ENCODE data around the gene RAE1. TPM values are rescaled to one million over a fixed set of nuclear protein-coding genes. Genes with fewer than 3 reads are reported as not detected.
A peak's percentile ranks its signal among the peaks of the same experiment; 100 is the strongest.

The RAE1 gene
- total and polyA plus RNA-seq, 5 experiments from 2014 or later, result 30.9 to 54.4 (median 35.5) TPM

DNA sequence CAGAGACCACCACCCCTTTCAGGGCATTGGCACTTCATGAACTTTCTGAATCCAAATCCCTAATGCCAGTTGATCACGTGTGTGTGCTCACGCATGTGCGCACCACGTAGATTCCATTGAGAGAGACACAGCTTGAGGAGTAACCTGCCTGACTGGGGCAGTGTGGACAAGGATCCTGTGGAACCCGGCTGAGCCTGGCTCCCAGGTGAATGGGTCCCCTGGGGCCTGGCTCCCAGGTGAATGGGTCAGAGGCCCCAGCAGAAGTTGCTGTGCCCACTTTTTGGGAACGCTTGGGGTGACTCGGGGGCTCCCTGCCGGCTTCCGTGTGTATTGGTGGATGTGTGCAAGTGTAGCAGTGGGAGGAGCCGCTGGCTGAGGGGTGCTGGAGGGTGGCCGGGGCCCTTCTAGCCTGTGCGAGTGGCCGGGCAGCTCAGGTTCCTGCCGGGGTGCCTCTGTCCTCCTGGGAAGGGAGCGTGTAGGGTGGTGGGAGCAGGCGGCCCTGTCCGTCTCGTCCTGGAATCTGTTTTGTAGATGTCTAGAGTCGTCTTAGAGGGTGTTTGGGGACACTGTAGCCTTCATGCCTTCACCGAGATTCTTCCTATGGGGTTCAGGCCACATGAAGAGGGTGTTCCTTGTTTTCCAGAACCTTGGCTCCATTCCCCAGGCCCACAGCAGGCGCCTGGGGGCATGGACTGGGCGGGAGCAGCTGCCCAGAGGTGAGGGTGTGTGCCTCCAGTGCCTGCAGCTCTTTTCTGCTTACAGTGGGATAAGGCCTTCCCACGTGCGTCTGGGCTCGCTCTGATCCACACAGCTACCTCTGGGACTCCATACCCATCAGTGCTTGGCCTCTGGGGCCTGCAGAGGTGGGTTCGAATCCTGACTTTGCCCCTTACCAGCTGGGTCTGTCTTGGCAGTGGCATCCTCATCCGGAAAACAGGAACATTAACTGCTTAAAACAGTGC is 43.3 kb downstream of the RAE1 start:
- H3K4me3 Mint-ChIP-seq, result peak overlapping the region; percentile 88 to 99 (median 97)
- H3K36me3 Mint-ChIP-seq, result peaks cover 0 to 52% (median 40%) of the 10 kb centered on the region in 3 donors

GRCh38 chr20:57395111-57395966 is 44.3 kb downstream of the RAE1 start:
- Mint-ChIP-seq H3K36me3 (peaks cover 0 to 56% (median 40%) of the 10 kb centered on the region in 3 donors), H3K27ac (peak overlapping the region in 9 of 10 donors; percentile 68 to 100 (median 98)), H3K4me3 (peak overlapping the region; percentile 44 to 99 (median 88)), H3K27me3 (no peaks in the 10 kb centered on the region), H3K9me3 (peaks cover 0 to 3% (median 0%) of the 10 kb centered on the region in 9 donors), H3K4me1 (peaks cover 41 to 83% (median 80%) of the 10 kb centered on the region in 4 donors)
- no peak for ATAC-seq
- POLR2A ChIA-PET, result interaction anchor here (1.5 to 10.0 kb wide), 4 partner anchors 7 to 224 kb away, joined by 3 to 218 read pairs (median 88); partner anchors contain the start of gene ZBP1
- DNase-seq, result peak in 2 of 10 donors; percentile 1 to 52

More for the DNA sequence above, 43.3 kb downstream of the RAE1 start:
- POLR2A ChIA-PET, result interaction anchor here (0.9 to 10.0 kb wide), 4 partner anchors 8 to 912 kb away, joined by 3 to 218 read pairs (median 88); partner anchors contain the start of gene ZBP1
- H3K9me3 Mint-ChIP-seq, result peaks cover 0 to 3% (median 0%) of the 10 kb centered on the region in 9 donors
- DNase-seq (no peak), ATAC-seq (no peak)
- peaks cover 43 to 80% (median 77%) of the 10 kb centered on the region in 4 donors for H3K4me1 Mint-ChIP-seq
- peak overlapping the region; percentile 77 to 100 (median 98) for H3K27ac Mint-ChIP-seq
- no peaks in the 10 kb centered on the region for H3K27me3 Mint-ChIP-seq

- ATAC-seq (no peak), DNase-seq (peak in 2 of 10 donors; percentile 0 to 55)
- POLR2A ChIA-PET, result interaction anchor here (0.6 to 11.6 kb wide), 6 partner anchors 6 to 1602 kb away, joined by 3 to 218 read pairs (median 22); partner anchors contain the start of gene RBM38
- H3K27ac Mint-ChIP-seq, result peak overlapping the region in 9 of 10 donors; percentile 95 to 100 (median 98)
- peaks cover 0 to 3% (median 0%) of the 10 kb centered on the region in 9 donors for H3K9me3 Mint-ChIP-seq
- H3K36me3 Mint-ChIP-seq, result peaks cover 0 to 67% (median 43%) of the 10 kb centered on the region in 3 donors
- peaks cover 42 to 86% (median 84%) of the 10 kb centered on the region in 4 donors for H3K4me1 Mint-ChIP-seq
- H3K4me3 Mint-ChIP-seq, result peak overlapping the region; percentile 10 to 91 (median 83)
- H3K27me3 Mint-ChIP-seq, result no peaks in the 10 kb centered on the region
Measured at GRCh38 chr20:57396212-57396983, 45.3 kb downstream of the RAE1 start.

GRCh38 chr20:57396984-57397692 is 46.1 kb downstream of the RAE1 start:
- no peak for ATAC-seq
- peak in 3 of 10 donors; percentile 4 to 64 (median 29) for DNase-seq
- POLR2A ChIA-PET, result interaction anchor here (0.6 to 11.6 kb wide), 16 partner anchors 6 to 1635 kb away, joined by 3 to 229 read pairs (median 9); partner anchors contain the start of genes ATP5F1E, RBM38 and ZBP1

DNA sequence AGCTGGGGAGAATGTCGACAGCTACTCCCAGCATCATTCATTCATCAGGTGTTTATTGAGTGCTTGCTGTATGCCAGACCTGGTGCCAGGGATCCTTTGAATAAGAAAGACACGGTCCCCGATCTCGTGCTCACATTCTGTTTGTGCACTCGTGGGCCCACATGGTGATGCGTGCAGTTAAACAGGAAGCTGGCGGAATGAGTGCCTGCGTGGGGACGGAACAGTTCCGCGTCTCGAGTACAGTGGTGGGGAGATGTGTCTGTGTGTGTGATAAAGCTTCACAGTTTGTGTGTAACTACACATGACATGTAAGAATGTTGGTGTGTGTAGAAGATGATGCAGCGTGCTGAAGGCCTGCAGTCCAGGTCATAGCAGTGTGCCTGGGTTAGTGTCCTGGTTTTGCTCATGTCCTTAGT is 46.6 kb downstream of the RAE1 start:
- no peaks in the 10 kb centered on the region for H3K27me3 Mint-ChIP-seq
- DNase-seq (peak in 9 of 10 donors; percentile 52 to 89 (median 74)), ATAC-seq (peak; percentile 28 to 39)
- H3K9me3 Mint-ChIP-seq, result peaks cover 0 to 3% (median 0%) of the 10 kb centered on the region in 9 donors
- peaks cover 47 to 98% (median 97%) of the 10 kb centered on the region in 4 donors for H3K4me1 Mint-ChIP-seq
- peak overlapping the region; percentile 79 to 96 (median 89) for H3K4me3 Mint-ChIP-seq
- H3K27ac Mint-ChIP-seq, result peak overlapping the region; percentile 95 to 100 (median 98)
- H3K36me3 Mint-ChIP-seq, result peaks cover 0 to 78% (median 45%) of the 10 kb centered on the region in 3 donors
- POLR2A ChIA-PET, result interaction anchor here (0.7 to 11.6 kb wide), 25 partner anchors 7 to 1635 kb away, joined by 3 to 229 read pairs (median 5); partner anchors contain the start of genes ATP5F1E, RAE1, RBM38 and ZBP1

More at GRCh38 chr20:57396984-57397692, 46.1 kb downstream of the RAE1 start:
- peaks cover 47 to 93% (median 92%) of the 10 kb centered on the region in 4 donors for H3K4me1 Mint-ChIP-seq
- H3K36me3 Mint-ChIP-seq, result peaks cover 0 to 74% (median 46%) of the 10 kb centered on the region in 3 donors
- no peaks in the 10 kb centered on the region for H3K27me3 Mint-ChIP-seq
- peak overlapping the region; percentile 95 to 100 (median 98) for H3K27ac Mint-ChIP-seq
- peak overlapping the region; percentile 79 to 96 (median 89) for H3K4me3 Mint-ChIP-seq
- H3K9me3 Mint-ChIP-seq, result peaks cover 0 to 3% (median 0%) of the 10 kb centered on the region in 9 donors

- peaks cover 0 to 78% (median 41%) of the 10 kb centered on the region in 3 donors for H3K36me3 Mint-ChIP-seq
- DNase-seq (peak; percentile 88 to 98 (median 94)), ATAC-seq (peak; percentile 74 to 81)
- POLR2A ChIA-PET, result interaction anchor here (0.6 to 11.6 kb wide), 32 partner anchors 7 to 1889 kb away, joined by 3 to 229 read pairs (median 4); partner anchors contain the start of genes ATP5F1E, RAE1, RBM38 and ZBP1
- peaks cover 0 to 3% (median 0%) of the 10 kb centered on the region in 9 donors for H3K9me3 Mint-ChIP-seq
- peaks cover 47 to 98% (median 97%) of the 10 kb centered on the region in 4 donors for H3K4me1 Mint-ChIP-seq
- peak overlapping the region; percentile 95 to 100 (median 98) for H3K27ac Mint-ChIP-seq
- peak overlapping the region; percentile 79 to 96 (median 89) for H3K4me3 Mint-ChIP-seq
- no peaks in the 10 kb centered on the region for H3K27me3 Mint-ChIP-seq
Measured at GRCh38 chr20:57398231-57398821, 47.3 kb downstream of the RAE1 start.

DNA sequence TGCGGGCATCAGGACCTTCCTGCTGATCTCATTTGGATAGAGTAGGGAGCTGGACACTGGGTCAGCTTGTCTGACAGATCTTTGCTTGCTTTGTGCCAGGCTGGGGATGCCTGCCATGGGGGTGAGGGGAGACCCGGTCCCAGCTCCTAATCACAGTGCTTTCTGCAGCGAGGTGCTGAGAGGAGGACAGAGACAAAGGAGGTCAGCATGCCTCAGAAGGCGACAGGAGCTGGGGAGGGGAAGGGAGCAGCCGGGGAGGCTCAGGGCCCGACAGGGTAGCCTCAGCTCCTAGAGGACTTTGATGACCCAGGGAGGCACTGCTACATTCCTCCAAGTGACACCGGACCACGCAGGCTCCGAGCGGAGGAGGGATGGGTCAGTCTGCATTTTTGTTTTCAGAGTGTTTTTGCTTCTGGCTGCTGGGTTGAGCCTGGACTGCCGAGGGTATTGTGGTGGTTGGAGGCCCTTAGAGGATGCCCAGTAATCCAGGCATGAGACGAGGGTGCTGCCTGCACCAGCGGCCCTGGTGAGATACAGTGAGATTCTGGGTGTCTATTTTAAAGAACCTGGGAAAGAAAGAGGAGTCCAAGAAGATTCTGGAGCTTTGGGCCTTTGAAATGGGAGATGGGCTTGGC is 48.0 kb downstream of the RAE1 start:
- Mint-ChIP-seq H3K27ac (peak overlapping the region; percentile 95 to 100 (median 98)), H3K9me3 (peaks cover 0 to 3% (median 0%) of the 10 kb centered on the region in 9 donors), H3K4me3 (peak overlapping the region; percentile 79 to 96 (median 89)), H3K27me3 (no peaks in the 10 kb centered on the region), H3K36me3 (peaks cover 0 to 79% (median 35%) of the 10 kb centered on the region in 3 donors), H3K4me1 (peaks cover 42 to 98% (median 97%) of the 10 kb centered on the region in 4 donors)
- POLR2A ChIA-PET, result interaction anchor here (0.6 to 11.6 kb wide), 27 partner anchors 8 to 1888 kb away, joined by 3 to 229 read pairs (median 5); partner anchors contain the start of genes RAE1, RBM38 and ZBP1
- DNase-seq (peak in 2 of 10 donors; percentile 11 to 62), ATAC-seq (no peak)

- no peak for ATAC-seq
- Mint-ChIP-seq H3K4me1 (peaks cover 36 to 98% (median 95%) of the 10 kb centered on the region in 4 donors), H3K36me3 (peaks cover 0 to 77% (median 37%) of the 10 kb centered on the region in 3 donors), H3K9me3 (peaks cover 0 to 3% (median 0%) of the 10 kb centered on the region in 9 donors), H3K27me3 (no peaks in the 10 kb centered on the region), H3K4me3 (peak overlapping the region; percentile 79 to 96 (median 89)), H3K27ac (peak overlapping the region; percentile 95 to 100 (median 98))
- DNase-seq, result peak in 5 of 10 donors; percentile 31 to 60 (median 49)
- POLR2A ChIA-PET, result interaction anchor here (1.0 to 11.6 kb wide), 13 partner anchors 8 to 230 kb away, joined by 3 to 229 read pairs (median 15); partner anchors contain the start of genes RBM38 and ZBP1
Measured at GRCh38 chr20:57399587-57400155, 48.6 kb downstream of the RAE1 start.

DNA sequence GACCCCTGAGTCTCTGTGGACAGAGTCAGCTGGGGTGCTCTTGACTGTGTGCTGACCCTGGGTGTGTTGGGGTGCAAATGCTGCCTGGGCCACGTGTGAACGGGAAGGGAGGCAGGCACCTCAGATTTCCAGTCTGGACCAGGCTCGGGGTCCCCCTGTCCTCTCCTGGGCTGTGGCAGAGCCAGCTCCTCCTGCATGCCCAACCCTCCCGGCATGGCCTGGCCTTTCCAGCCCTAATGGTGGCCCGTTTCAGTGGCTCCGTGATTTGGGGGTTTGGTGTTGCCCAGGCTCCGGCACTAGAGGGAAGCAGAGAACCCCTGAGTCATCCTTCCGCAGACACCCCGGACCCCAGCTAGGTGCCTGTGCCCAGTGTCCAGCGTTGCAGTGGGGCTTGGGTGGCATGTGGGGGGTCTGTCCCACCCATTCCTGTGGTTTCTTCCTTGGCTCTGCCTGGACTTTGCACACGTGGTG is 49.2 kb downstream of the RAE1 start:
- H3K4me1 Mint-ChIP-seq, result peaks cover 38 to 98% (median 94%) of the 10 kb centered on the region in 4 donors
- POLR2A ChIA-PET, result interaction anchor here (1.0 to 11.6 kb wide), 6 partner anchors 9 to 229 kb away, joined by 3 to 229 read pairs (median 26); partner anchors contain the start of gene RBM38

More for the DNA sequence above, 49.2 kb downstream of the RAE1 start:
- Mint-ChIP-seq H3K27ac (peak overlapping the region; percentile 93 to 100 (median 98)), H3K9me3 (peaks cover 0 to 3% (median 0%) of the 10 kb centered on the region in 9 donors), H3K36me3 (peaks cover 0 to 76% (median 35%) of the 10 kb centered on the region in 3 donors), H3K27me3 (no peaks in the 10 kb centered on the region), H3K4me3 (peak overlapping the region; percentile 79 to 96 (median 89))
- ATAC-seq (no peak), DNase-seq (peak in 3 of 10 donors; percentile 22 to 67 (median 30))

Data from naive thymus-derived CD8-positive, alpha-beta T cell (primary cell).